Left renal pelvis (tissue), 4 donors: Measurements from ENCODE around the gene CXCL9. TPM values are rescaled to one million over a fixed set of nuclear protein-coding genes. Genes with fewer than 3 reads are reported as not detected.
"Not testable (repeated sequence)": the region's sequence is repeated elsewhere in the genome, so short reads cannot be mapped to it uniquely, and the experiment has no call there.

Experiments
- DNase-seq, 4 donors: peaks; one replicate each; pipeline ENCODE4 v3.0.0-alpha.2; 2013; ENCODE audit warnings: low read depth in 4 of 4, low spot score in 3 of 4
- polyA plus RNA-seq, 4 donors: library from polyadenylated mRNA; unstranded; fragments of 120-200 nt; gene quantifications; one replicate each; pipeline ENCODE4 v1.2.1, GENCODE V29; 2013; ENCODE audit not compliant: insufficient read length in 4 of 4

Gene CXCL9
- polyA plus RNA-seq, 4 donors: 0.08 to 0.30 (median 0.21) TPM; not detected in 1

DNA sequence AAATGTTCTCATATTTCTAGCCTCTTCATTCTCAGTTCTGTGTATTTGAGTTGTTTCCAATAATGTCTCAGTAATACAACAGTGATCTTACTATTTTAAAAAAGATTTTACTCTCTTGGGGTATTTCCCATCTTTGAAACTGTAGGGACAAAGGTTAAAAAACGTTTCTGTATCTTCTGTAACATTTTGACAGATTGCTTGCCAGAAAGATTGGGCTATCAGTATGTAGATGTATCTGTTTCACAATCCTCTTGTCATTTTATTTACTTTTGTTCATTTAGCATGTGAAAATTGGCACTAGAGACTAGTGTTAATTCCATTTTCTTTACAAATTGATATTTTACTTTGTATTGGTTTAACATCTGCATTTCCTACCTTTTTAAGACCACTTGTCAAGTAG lies 6.2 kb upstream of the CXCL9 start:
- no peak for DNase-seq

DNA sequence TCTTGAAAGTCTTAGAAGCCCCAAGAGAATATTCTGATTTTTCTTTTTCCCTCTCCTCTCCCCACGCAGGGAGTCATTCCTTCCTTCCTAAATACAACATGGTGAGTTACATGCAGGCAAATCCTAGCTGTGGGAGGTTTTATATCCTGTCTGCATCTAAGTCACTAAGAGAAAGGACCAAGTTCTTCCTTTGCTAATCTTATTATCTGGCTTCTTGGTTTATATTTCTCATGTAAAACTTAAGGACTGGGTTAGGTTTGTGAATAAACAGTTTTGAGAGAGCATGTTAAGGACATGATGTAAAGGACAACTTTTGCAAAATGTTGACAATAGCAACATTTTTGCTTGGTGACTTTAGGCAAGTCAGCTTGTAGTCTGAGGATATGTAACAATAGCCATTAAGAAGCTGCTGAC lies 5.1 kb upstream of the CXCL9 start:
- DNase-seq: no peak

DNA sequence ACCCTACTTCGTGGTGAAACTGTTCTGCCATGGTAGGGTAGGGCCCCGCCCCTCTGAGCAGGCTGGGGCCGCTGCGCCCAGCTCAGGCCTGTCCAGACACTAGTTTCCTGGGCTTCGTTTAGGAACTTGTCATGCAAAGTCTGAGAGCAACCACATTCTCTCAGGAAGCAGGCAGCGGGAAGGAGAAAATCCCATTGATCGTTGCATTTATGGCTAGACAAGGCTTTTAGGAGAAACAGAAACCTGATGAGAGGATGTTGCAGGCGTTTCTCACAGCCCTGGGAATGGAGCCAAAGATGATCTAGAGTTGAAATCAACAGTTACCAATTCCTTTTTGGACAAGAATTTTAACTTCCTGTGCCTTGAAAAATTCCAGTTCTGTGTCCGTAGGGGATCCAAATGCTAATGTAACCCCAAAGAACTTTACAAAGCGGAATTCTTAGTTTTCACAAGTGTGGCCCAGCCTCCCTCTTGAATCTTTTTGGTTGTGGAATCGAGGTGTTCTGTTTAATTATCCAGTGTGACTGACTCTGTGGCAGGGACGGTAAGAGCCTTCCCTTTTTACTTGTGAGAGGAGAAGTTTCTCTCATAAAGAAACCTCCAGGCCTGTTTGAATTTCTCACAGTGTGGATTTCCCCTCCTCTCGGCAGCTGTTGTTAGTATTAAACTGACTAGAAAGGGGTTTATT lies 4.5 kb upstream of the CXCL9 start:
- no peak for DNase-seq

DNA sequence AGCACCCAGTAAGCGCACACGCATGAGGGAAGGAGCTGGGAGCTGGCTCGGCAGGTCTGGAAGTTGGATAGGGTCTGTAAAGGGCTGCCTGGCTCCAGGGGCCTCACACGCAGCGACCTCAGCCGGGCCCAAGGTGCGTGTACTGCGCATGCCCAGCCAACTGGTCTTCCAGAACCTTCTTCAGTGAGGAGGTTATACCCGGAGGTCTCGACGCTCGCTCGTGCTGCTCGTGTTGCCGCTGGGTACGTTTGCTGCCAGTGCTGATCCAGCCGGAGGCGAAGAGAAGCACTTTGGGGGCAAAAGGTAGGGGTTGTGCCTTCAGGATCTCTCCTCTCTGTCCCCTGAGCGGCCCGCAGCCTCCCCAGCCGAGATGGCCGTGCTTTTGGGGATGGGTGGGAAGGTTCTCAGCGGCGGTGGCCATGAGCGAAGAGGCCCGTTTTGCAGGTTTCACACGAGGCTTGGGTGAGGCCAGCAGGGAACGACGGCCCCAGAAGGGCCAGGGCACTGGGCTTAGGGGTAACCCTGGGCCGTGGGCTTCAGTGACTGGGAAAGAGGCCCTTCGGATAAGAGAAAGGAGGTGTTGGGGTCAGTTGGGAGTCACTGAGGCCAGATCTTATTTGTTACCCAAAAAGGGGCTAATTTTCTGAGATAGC lies 3.8 kb upstream of the CXCL9 start:
- DNase-seq: no peak

DNA sequence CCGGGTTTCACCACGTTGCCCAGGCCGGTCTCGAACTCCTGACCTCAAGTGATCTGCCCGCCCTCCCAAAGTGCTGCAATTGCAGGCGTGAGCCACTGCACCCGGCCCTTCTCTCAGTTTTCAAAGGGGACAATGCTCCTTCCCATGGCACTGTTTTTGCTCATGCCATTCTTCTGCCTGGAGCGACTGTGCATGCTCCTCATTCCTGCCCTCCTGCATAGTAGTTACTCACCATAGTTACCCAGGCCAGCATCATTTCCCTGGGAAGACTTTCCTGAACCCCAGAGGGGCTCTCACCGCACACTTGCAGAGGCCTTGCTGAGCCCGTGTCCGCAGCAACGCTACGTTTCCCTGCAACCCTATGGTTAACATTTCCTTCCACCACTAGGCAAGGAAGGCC lies 3.3 kb upstream of the CXCL9 start:
- DNase-seq: no peak

DNA sequence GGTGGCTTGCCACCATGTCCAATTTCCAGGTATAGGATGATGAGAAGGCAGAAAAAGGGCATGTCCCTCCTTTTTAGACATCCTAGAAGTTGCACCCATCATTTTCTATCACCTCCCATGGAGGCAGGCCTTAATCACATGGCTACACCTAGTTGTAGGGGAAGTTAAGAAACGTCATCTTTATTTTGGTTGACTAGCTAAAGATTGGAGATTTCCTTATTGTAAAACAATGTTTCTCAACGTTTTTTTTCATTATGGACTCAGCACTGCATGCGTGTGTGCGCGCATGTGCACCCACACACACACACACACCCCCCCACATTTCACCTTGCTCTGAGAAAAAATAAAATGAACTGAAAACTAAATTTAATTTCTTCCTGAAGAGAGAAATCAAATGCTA lies 2.0 kb upstream of the CXCL9 start:
- DNase-seq: no peak

DNA sequence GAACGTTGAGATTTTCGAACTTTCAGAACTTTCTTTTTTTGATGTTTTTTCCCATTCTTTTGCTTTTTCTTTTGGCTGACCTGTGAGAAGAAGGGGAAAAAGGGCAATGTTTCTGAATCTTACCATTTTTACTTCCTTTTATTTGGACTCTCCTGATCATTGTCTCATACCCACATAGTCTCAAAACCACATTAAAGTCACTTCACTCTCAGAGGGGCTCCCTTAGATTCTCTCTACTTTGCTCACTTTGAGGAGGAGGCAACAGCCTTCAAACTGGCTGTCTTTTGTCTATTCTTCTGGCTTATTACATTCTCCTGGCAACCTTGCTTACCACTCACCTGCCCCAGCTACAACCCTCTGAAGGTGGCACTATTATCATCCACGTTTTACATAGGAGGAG lies 3.7 kb downstream of the CXCL9 start:
- no peak for DNase-seq

DNA sequence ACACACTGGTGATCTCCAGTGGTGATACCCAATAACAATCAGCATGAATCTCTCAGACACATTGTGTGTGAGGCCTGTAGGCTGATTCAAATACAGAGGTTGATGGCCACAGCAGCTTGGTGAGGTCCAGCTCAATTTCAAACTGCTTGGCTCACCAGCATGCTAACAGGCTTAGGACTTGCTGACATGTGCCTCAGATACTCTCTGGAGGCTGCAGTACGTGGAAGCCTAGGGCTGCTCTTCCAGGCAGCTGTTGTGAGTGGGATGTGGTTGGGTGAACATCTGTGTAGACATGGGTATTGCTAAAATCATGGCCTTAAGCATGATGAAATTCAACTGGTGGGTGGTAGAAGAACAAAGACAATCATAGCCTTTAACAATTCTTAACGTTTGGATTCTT lies 4.3 kb downstream of the CXCL9 start:
- no peak for DNase-seq

DNA sequence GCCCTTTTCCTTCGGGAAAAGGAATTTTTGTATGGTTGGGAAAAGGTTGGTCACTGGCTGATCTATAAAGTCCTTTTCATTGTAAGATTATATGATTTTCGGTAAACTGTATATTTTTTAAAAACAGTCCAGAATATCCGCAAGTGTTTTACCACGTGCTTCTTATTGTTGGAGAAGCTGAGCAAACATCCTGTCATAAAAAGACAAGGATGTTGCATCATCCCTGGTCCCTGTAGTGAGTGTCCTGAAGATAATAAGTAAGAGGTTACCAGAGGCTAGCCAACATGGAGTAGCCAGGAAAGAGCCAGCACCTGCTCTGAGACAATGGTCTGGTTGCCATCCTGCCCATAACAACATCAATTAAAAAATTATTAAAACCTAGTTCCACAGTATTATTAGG lies 5.1 kb downstream of the CXCL9 start:
- no peak for DNase-seq

DNA sequence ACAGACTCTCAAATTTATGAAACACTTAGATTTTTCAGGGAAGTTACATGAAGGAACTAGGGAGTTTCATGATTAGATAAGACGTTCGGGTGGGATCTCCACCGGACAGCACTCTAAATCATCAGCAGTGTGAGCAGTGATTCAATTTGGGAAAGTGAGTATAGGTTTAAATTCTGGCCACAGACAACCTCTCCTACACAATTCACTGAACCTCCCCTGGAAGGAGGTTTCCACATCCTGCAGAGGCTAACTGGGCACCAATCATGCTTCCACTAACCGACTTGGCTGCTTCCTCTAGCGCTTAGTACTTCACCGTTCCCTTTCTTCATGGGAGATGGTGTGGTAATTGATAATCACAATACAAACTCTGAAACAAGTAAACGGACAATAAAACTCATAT lies 5.6 kb downstream of the CXCL9 start:
- DNase-seq: no peak

DNA sequence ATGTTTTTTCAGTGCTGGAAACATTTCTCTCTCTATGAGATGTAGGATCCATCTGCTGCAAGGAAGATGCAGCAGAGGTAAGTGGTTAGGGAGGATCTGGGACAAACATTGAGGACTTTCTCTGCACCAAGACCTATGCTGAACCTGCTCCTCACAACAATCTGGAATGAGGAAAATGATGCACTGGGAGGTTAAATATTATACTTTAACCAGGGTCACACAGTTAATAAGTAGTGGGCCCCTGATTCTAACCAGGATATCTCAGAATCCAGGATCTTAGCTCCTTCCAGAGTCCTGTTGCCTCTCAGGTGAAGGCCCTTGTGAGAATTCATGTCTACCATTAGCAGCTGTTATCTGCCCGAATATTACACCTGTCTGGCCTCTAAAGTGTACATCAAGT lies 7.0 kb downstream of the CXCL9 start:
- no peak for DNase-seq

DNA sequence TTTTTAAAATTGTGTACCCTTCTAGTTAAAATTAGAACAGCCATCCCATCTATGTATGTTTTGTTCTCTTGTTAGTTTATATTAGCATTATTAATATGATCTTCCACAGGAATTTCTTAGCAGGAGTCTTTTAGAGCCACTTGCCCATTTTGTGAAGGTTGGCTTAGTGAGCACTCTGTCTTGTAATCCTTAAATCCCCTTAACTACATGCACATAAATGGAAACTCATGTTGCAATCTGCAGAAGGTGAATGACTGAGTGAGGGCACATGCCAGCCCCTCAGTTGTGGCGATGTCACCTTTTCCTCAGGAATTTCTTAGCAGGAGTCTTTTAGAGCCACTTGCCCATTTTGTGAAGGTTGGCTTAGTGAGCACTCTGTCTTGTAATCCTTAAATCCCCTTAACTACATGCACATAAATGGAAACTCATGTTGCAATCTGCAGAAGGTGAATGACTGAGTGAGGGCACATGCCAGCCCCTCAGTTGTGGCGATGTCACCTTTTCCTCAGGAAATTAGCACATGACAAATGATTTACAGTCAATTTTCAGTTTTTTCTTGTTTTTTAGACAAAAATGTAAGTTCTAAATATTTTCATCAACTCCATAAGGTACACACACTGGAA lies 8.7 kb downstream of the CXCL9 start:
- not testable (repeated sequence) for DNase-seq

DNA sequence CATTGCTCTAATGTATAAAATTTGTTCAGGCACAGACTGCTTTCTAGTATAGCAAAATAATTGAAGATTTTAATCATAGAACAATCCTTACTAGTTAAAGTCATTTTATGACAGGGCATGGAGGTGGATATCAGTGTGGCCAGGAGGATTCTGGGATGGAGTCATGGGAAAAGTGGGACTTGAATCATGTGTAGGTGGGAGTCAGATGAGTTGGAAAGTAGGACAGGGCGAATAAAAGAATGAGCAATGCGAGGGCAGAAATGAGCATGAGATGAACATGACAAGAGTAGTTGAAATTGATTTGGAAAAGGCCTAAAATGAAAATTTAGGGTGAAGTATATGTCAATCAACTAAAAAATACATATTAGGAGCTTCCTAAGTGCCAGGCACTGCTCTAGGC lies 9.4 kb downstream of the CXCL9 start:
- DNase-seq: no peak

DNA sequence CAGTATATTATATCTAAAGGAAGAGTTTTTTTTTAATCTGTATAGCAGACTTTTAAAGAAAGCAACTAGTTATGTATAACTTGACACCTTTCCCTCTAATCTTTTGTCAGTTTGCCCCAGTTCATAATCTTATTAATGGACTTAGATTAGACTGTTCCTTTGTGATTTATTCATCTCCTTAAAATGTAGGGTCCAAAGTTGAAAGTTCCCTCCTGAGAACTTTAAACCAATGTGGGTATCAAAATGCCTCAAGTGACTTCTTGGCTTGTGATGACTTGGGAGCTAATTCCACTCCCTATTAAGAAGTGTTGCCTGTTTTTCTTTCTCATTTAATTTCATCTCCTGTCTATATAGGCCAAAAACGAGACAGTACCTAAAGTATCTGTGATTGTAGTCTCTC lies 10.2 kb downstream of the CXCL9 start:
- DNase-seq: no peak

DNA sequence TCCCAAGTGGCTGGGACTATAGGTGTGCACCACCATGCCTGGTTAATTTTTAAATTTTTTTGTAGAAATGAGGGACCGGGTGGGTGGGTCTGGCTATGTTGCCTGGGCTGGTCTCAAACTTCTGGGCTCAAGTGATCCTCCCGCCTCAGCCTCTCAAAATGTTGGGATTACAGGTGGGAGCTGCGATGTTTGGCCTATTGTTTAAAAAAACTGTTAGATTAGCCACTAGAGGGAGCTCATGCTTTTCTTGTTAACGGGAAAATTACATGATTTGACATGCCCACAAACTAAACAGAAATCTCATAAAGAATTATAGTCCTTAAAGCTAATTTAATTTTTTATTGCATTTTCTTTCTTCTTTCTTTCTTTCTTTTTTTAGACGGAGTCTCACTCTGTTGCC lies 11.6 kb downstream of the CXCL9 start:
- peak in 1 of 4 donors; percentile 27 for DNase-seq

DNA sequence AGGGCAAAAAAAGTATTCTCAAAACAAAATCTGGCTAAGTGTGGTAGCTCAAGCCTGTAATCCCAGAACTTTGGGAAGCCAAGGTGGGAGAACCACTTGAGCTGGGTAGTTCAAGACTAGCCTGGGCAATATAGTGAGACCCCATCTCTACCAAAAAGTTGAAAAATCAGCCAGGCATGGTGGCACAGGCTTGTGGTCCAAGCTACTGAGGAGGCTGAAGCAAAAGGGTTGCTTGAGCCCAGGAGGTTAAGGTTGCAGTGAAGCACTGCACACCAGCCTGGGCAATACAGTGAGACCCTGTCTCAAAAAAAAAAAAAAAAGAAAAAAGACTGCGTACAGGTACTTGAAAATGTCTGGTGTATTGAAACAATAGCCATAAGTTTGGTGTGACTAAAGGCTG lies 14.8 kb downstream of the CXCL9 start:
- DNase-seq: no peak

DNA sequence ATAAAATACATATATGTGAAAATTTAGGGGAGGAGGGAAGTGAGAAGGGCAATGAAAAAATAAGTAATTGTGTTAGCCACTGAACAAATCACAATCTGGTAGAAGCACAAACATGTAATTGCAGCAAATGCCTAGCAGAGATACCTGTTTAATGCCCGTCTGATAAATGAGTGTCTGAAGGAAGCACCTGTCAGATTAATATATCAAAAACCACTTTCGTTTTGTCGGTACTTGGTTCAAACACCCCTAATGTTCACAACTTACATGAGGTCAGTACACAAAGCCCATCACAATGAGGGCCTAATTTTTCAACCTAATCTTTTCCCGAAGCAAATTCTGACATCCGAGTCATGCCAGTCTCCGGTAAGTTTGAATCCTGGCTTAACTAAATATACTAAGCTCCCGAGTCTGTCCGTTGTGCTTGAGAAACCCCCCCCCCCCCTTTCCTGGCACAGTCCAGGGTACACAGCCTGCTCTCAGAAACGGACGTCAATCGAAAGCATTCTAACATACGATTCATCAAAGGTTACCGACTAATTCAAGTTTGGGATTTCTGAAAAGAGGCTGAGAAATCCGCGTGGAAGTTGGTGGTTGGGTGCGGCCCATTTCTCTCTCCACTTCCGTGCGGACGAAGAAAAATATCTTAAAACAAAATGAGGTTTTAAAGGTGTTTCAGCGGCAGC lies 17.3 kb downstream of the CXCL9 start:
- DNase-seq: no peak

DNA sequence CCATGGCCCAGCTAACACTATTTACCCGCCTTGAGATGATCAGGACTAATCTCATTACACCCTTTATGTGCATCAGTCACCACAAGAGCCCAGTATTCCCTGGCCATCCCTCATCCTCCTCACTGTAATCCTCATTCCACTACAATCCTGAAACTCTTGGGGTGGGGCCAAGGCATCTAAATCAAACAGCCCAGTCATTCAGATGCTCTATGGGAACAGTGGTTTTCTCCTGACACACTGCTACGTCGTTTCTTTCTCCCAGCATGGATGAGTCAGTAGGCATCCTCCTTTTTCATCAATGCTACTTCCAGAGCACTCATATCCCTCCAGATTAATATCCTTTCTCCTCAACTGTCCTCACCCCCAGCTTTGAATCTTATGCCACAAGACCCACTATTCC lies 22.2 kb downstream of the CXCL9 start:
- DNase-seq: no peak

DNA sequence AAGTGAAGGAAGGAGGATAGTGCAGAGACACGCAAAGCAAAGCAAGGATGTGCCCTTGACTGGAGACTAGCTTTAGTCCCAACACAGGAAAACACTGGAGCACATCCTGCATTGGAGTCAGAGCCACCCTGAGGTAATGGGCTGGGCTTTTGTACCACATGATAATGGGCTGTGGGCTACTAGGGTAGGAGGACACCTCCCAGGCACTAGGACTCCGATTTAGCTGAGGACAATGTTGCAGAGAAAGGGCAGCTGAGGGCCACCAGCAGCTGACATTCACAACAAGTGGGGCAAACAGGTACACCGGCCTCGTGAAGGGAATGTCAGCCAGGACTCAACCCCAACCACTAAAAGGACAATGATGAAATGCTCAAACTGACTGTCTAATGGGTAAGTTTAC lies 26.7 kb downstream of the CXCL9 start:
- no peak for DNase-seq

DNA sequence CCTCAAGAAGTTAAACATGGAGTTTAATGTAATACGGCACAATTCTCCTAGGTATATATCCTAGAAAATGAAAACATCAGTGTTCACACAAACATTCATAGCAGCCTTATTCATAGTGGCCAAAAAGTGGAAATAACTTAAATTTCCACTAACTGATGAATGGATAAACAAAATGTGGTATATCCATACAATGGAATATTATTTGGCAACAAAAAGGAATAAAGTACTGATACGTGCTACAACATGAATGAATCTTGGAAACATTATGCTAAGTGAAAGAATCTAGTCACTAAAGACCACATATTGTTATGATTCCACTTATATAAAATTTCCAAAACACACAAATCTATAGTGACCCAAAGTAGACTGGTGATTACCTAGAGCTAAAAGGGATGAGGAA lies 31.1 kb downstream of the CXCL9 start:
- DNase-seq: no peak

DNA sequence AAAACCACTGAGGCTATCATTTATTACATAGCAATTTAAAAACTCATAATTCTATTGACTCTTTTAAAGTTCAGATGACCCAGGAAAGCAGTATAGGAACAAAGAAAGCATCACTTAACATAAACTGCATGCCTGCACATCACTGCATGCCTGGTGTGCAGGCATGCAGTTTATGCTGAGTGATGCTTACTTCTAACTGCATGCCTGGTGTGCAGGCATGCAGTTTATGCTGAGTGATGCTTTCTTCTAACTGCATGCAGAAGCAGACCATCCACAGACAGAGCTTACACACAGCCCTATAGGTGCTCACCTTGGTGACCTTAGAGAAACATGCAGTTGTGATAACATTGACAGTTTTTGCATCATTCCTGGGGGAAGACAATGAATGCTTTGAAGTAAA lies 33.5 kb downstream of the CXCL9 start:
- no peak for DNase-seq

DNA sequence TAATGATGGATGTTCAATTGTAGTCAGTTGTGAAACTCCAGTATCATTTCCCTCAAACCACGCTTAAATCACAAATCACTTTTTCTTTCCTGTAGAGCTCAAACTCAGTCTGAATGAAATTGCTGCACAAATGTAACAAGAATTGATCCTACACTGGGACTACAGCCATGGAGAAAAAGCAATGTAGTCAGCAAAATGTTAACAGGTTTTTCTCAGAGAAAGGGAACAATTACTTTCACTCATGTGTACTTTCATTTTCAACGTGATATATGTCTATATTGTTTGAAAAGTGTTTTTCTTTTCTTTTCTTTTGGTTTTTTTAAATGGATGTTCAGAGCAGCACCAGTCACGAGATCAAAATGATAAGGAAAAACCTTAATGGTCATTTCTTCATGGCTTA lies 39.2 kb downstream of the CXCL9 start:
- DNase-seq: no peak
